Measurements from ENCODE around the gene MAGI3. TPM values are rescaled to one million over a fixed set of nuclear protein-coding genes. Genes with fewer than 3 reads are reported as not detected.

MAGI3 gene
- total and polyA plus RNA-seq, 9 donors = 5.3 to 20.8 (median 15.4) TPM

- H3K9me3 ChIP-seq = no peaks in the 10 kb centered on the region
- H3K27me3 ChIP-seq = no peaks in the 10 kb centered on the region
- H3K27ac ChIP-seq = no peak overlapping the region
- intact Hi-C loops (cut with DNase I) = no loop called here
- DNase-seq = no peak
- H3K36me3 ChIP-seq = no peaks in the 10 kb centered on the region
- no peak for TF ChIP-seq EP300 (IDR thresholded peaks at IDR 0.05)
- no peak for TF ChIP-seq CTCF (IDR thresholded peaks at IDR 0.05)
- TF ChIP-seq POLR2A (IDR thresholded peaks at IDR 0.05) = no peak
- H3K4me3 ChIP-seq = no peak overlapping the region
- WGBS, 3 donors = 83 to 91% (median 86%) methylated on average over 1 of the region's 1 CpG
- no peaks in the 10 kb centered on the region for H3K4me1 ChIP-seq (ENCODE audit: insufficient read depth)
These were observed 20.6 kb upstream of the MAGI3 start for GRCh38 chr1:113369699-113370098.

GRCh38 chr1:113370868-113371267 is 19.4 kb upstream of the MAGI3 start:
- 85 to 86% (median 86%) methylated on average over 3 of the region's 3 CpGs for WGBS, 3 donors
- TF ChIP-seq EP300 (IDR thresholded peaks at IDR 0.05) (no peak), CTCF (IDR thresholded peaks at IDR 0.05) (no peak), POLR2A (IDR thresholded peaks at IDR 0.05) (no peak)
- Histone ChIP-seq H3K4me3 (no peak overlapping the region), H3K36me3 (no peaks in the 10 kb centered on the region), H3K27ac (no peak overlapping the region), H3K27me3 (no peaks in the 10 kb centered on the region), H3K4me1 (ENCODE audit: insufficient read depth) (no peaks in the 10 kb centered on the region), H3K9me3 (no peaks in the 10 kb centered on the region)
- intact Hi-C loops (cut with DNase I) = no loop called here
- DNase-seq = no peak

DNA sequence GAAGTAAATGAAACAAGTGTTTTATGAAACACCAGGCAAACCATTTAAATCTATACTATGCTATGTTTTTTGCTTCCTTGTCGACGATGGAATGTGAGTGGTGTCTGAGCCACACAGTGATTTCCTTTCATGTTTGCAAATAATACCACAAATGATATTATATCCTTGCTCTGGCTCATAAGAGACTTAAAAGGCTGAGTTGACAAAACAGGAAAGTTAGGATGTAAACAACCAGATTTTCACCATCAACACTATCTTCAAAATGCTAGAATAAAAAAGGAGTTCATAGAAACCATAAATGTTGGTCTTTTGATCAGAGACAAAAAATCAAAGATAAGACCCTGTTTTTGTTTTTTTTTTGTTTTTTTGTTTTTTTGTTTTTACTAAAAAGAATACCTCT is 17.8 kb upstream of the MAGI3 start:
- no peak for TF ChIP-seq CTCF (IDR thresholded peaks at IDR 0.05)
- H3K36me3 ChIP-seq = no peaks in the 10 kb centered on the region
- no peaks in the 10 kb centered on the region for H3K4me1 ChIP-seq (ENCODE audit: insufficient read depth)
- H3K27ac ChIP-seq = no peak overlapping the region
- WGBS, 3 donors = 18 to 28% (median 28%) methylated on average over 2 of the region's 2 CpGs
- H3K9me3 ChIP-seq = no peaks in the 10 kb centered on the region
- no peak overlapping the region for H3K4me3 ChIP-seq
- no peaks in the 10 kb centered on the region for H3K27me3 ChIP-seq
- DNase-seq = no peak
- intact Hi-C loops (cut with DNase I) = no loop called here

GRCh38 chr1:113373644-113374043 is 16.7 kb upstream of the MAGI3 start:
- Histone ChIP-seq H3K4me1 (ENCODE audit: insufficient read depth) (no peaks in the 10 kb centered on the region), H3K27ac (no peak overlapping the region), H3K9me3 (no peaks in the 10 kb centered on the region), H3K27me3 (no peaks in the 10 kb centered on the region), H3K36me3 (no peaks in the 10 kb centered on the region), H3K4me3 (no peak overlapping the region)
- intact Hi-C loops (cut with DNase I) = no loop called here
- DNase-seq = no peak
- TF ChIP-seq CTCF (IDR thresholded peaks at IDR 0.05) = no peak
- no peak for TF ChIP-seq POLR2A (IDR thresholded peaks at IDR 0.05)
- no peak for TF ChIP-seq EP300 (IDR thresholded peaks at IDR 0.05)

DNA sequence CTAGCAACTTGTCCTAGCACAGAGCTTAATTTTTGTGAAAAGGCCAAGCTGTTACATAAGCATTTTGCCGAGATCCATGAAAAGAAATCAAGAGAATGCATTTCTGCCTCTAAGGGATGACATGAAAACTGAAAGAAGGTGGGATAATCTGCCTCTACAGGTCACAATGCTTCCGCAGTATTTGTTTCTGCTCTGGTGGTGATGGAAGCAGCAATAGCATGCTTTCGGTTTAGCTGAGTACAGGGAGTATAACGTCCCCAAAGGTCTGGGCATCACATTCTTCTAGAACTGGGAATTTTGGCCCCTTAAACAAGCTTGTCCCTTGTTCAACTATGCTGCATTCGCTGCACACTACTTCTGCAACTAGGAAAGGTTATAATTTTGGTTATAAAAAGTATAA is 14.4 kb upstream of the MAGI3 start:
- Histone ChIP-seq H3K4me3 (no peak overlapping the region), H3K9me3 (no peaks in the 10 kb centered on the region), H3K36me3 (no peaks in the 10 kb centered on the region), H3K27ac (no peak overlapping the region), H3K4me1 (ENCODE audit: insufficient read depth) (no peaks in the 10 kb centered on the region), H3K27me3 (no peaks in the 10 kb centered on the region)
- intact Hi-C loops (cut with DNase I) = no loop called here
- TF ChIP-seq EP300 (IDR thresholded peaks at IDR 0.05) (no peak), POLR2A (IDR thresholded peaks at IDR 0.05) (no peak), CTCF (IDR thresholded peaks at IDR 0.05) (no peak)
- DNase-seq = no peak
- WGBS, 3 donors = 15 to 16% (median 15%) methylated on average over 5 of the region's 5 CpGs
